ENCODE data around the gene TOB2.
"Not testable (repeated sequence)": the region's sequence is repeated elsewhere in the genome, so short reads cannot be mapped to it uniquely, and the experiment has no call there.

TOB2 gene

GRCh38 chr22:41410311-41410751 lies 36.3 kb downstream of the TOB2 start:
- H3K9ac ChIP-seq (ENCODE audit: low read length) = no peak overlapping the region
- no peak overlapping the region for H3K4me3 ChIP-seq (ENCODE audit: low read length)
- H3K4me1 ChIP-seq (ENCODE audit: control insufficient read depth, insufficient read depth, low read length) = peaks cover 30% of the 10 kb centered on the region
- no peaks in the 10 kb centered on the region for H3K36me3 ChIP-seq (ENCODE audit: control insufficient read depth, insufficient read depth, low read length)
- H3K9me3 ChIP-seq (ENCODE audit: control insufficient read depth, low read length) = no peaks in the 10 kb centered on the region
- H3K27me3 ChIP-seq (ENCODE audit: control insufficient read depth, insufficient read depth, low read length) = no peaks in the 10 kb centered on the region

DNA sequence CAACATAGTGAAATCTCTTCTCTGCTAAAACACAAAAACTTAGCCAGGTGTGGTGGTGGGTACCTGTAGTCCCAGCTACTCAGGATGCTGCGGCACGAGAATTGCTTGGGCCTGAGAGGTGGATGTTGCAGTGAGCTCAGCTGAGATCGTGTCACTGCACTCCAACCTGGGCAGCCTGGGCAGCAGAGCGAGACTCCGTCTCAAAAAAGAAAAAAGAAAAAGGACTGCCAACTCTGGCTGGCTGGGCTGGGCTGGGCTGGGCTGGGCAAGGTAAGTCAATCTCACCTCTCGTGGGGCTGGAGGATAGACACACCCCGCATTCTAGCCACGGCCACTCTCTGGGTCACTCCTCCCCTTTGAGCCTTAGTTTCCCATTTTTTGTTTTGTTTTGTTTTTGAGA lies 37.9 kb downstream of the TOB2 start:
- Histone ChIP-seq H3K4me1 (ENCODE audit: control insufficient read depth, insufficient read depth, low read length) (peaks cover 22% of the 10 kb centered on the region), H3K9ac (ENCODE audit: low read length) (no peak overlapping the region), H3K36me3 (ENCODE audit: control insufficient read depth, insufficient read depth, low read length) (no peaks in the 10 kb centered on the region)

DNA sequence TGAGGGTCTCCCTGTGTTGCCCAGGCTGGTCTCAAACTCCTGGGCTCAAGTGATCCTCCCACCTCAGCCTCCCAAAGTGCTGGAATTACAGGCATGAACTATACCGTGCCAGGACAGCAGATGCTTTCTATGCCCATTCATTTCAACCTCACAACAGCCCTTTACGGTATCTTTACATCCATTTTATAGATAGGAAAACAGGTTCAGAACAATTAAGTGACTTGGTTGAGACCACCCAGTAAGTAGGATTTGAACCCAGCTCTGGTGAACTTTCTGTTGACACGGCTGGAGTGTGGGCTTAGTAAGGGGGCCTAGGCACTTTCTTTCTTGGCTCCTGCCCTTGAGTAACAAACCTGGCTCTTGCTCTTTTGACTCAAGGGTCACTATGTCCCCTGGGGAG lies 39.2 kb downstream of the TOB2 start:
- H3K4me3 ChIP-seq (ENCODE audit: low read length) = no peak overlapping the region
- no peak overlapping the region for H3K9ac ChIP-seq (ENCODE audit: low read length)
- H3K27me3 ChIP-seq (ENCODE audit: control insufficient read depth, insufficient read depth, low read length) = no peaks in the 10 kb centered on the region
- no peaks in the 10 kb centered on the region for H3K9me3 ChIP-seq (ENCODE audit: control insufficient read depth, low read length)
- H3K4me1 ChIP-seq (ENCODE audit: control insufficient read depth, insufficient read depth, low read length) = peaks cover 20% of the 10 kb centered on the region
- H3K36me3 ChIP-seq (ENCODE audit: control insufficient read depth, insufficient read depth, low read length) = no peaks in the 10 kb centered on the region

More for the DNA sequence above, 37.9 kb downstream of the TOB2 start:
- H3K27me3 ChIP-seq (ENCODE audit: control insufficient read depth, insufficient read depth, low read length) = no peaks in the 10 kb centered on the region
- no peak overlapping the region for H3K4me3 ChIP-seq (ENCODE audit: low read length)
- H3K9me3 ChIP-seq (ENCODE audit: control insufficient read depth, low read length) = no peaks in the 10 kb centered on the region

DNA sequence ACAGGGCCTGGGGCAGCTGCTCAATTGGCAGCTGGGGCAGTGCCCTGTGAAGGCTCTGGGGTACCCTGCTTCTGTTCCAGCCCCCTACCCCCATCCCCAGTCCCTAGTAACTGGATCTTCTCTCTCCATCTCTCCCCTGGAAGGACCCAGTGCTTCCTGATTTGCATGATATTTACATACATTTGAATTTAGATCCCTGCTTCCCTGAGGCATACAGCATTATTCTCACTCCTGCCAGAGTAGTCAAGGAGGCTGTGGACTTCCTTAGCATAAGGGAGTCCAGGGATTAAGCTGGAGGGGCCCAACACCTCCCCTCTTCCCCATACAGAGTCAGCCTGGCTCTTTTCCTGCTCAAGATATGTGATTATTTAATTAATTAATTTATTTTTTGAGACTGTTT lies 40.2 kb downstream of the TOB2 start:
- H3K36me3 ChIP-seq (ENCODE audit: control insufficient read depth, insufficient read depth, low read length) = no peaks in the 10 kb centered on the region
- no peaks in the 10 kb centered on the region for H3K9me3 ChIP-seq (ENCODE audit: control insufficient read depth, low read length)
- H3K27me3 ChIP-seq (ENCODE audit: control insufficient read depth, insufficient read depth, low read length) = no peaks in the 10 kb centered on the region
- H3K9ac ChIP-seq (ENCODE audit: low read length) = no peak overlapping the region
- H3K4me1 ChIP-seq (ENCODE audit: control insufficient read depth, insufficient read depth, low read length) = peaks cover 25% of the 10 kb centered on the region
- H3K4me3 ChIP-seq (ENCODE audit: low read length) = no peak overlapping the region

DNA sequence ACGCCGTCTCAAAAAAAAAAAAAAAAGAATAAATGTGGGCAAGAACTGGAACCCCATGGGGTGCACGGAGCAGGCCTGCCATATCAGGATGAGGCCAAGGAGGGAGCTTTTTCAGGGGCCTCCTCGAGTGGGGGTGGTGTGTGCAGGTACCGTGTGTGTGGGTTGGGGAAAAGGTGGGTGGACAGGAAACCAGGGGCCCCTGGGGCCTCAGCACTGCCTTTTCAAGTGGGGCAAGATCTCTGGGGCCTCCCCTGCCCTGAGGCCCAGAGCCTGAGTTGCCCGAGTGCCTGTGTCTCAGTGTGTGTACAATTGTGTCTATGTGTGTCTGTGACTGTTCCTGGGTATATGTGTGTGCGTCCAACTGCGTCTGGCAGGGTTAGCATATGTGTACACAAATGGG lies 41.0 kb downstream of the TOB2 start:
- Histone ChIP-seq H3K4me1 (ENCODE audit: control insufficient read depth, insufficient read depth, low read length) (peaks cover 19% of the 10 kb centered on the region), H3K9me3 (ENCODE audit: control insufficient read depth, low read length) (no peaks in the 10 kb centered on the region), H3K9ac (ENCODE audit: low read length) (no peak overlapping the region), H3K4me3 (ENCODE audit: low read length) (no peak overlapping the region), H3K27me3 (ENCODE audit: control insufficient read depth, insufficient read depth, low read length) (no peaks in the 10 kb centered on the region), H3K36me3 (ENCODE audit: control insufficient read depth, insufficient read depth, low read length) (no peaks in the 10 kb centered on the region)

- Histone ChIP-seq H3K9me3 (ENCODE audit: control insufficient read depth, low read length) (no peaks in the 10 kb centered on the region), H3K36me3 (ENCODE audit: control insufficient read depth, insufficient read depth, low read length) (no peaks in the 10 kb centered on the region), H3K4me1 (ENCODE audit: control insufficient read depth, insufficient read depth, low read length) (peaks cover 19% of the 10 kb centered on the region), H3K4me3 (ENCODE audit: low read length) (no peak overlapping the region), H3K27me3 (ENCODE audit: control insufficient read depth, insufficient read depth, low read length) (no peaks in the 10 kb centered on the region), H3K9ac (ENCODE audit: low read length) (no peak overlapping the region)
Measured at GRCh38 chr22:41403532-41404318, 42.9 kb downstream of the TOB2 start.

GRCh38 chr22:41402851-41403250 lies 43.8 kb downstream of the TOB2 start:
- not testable (repeated sequence) for H3K9ac ChIP-seq (ENCODE audit: low read length); H3K27me3 ChIP-seq (ENCODE audit: control insufficient read depth, insufficient read depth, low read length); H3K9me3 ChIP-seq (ENCODE audit: control insufficient read depth, low read length); H3K4me3 ChIP-seq (ENCODE audit: low read length); H3K36me3 ChIP-seq (ENCODE audit: control insufficient read depth, insufficient read depth, low read length)
- H3K4me1 ChIP-seq (ENCODE audit: control insufficient read depth, insufficient read depth, low read length) = peaks cover 20% of the 10 kb centered on the region

DNA sequence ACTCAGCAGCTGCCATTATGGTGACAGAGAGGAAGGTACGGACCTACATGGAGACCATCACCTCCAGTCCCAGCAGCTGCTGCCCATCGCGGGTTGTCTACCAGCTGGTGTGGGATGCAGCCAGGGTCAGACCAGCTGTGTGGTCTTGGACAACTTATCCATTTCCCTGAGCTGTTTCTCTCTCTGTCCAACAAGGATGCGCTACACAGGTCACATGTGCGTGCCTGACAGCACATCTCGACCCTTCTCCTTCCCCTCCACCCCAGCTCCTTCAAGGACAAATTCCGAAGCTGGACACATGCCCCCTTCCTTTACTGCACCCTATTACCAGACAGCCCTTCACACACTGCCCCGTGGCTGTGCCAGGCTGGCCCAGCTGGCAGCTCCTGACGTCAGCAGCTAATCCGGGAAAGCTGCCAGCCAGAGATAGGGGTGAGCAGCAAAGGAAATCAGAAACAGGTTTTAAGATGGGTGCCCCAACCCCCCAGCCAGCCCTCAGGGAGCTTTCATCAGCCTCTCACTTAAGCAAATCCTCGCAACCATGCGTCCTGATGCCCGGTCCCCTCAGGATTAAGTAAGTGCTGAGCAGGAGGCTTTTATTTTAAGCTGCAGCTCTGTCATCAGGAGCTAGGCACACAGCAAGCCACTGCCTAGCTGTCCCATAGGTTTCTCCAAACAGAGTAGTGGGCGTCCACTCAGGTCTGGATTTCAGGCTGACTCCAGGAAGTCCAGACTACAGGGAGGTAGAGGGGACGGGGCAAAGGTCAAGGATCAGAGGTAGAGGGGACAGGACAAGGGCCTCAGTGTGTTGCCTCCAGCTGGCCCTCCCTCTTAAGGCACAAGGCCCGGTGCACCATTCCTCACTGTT lies 44.6 kb downstream of the TOB2 start:
- H3K9ac ChIP-seq (ENCODE audit: low read length) = peak overlapping the region; percentile 12
- H3K36me3 ChIP-seq (ENCODE audit: control insufficient read depth, insufficient read depth, low read length) = peaks cover 5% of the 10 kb centered on the region
- H3K4me3 ChIP-seq (ENCODE audit: low read length) = no peak overlapping the region
- no peaks in the 10 kb centered on the region for H3K27me3 ChIP-seq (ENCODE audit: control insufficient read depth, insufficient read depth, low read length)
- no peaks in the 10 kb centered on the region for H3K9me3 ChIP-seq (ENCODE audit: control insufficient read depth, low read length)
- H3K4me1 ChIP-seq (ENCODE audit: control insufficient read depth, insufficient read depth, low read length) = peaks cover 28% of the 10 kb centered on the region

DNA sequence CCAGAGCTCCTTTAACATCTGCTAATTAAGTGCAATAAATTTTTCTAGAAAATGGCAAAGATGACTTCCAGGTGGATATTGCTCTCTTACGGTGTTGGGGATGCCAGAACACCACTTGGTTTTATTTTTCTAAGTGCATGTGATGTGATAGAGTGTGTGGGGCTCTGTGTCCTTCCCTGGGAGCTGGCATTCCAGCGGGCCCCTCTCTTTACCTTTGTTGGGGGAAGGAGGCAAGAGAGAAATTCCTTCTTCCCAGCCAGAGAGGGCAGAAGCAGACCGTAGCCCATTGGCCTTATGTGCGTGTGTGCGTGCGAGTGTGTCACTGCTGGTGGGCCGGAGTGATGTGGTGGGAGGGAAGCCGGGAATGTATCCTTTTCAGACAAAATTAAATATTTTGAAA lies 47.7 kb downstream of the TOB2 start:
- H3K27me3 ChIP-seq (ENCODE audit: control insufficient read depth, insufficient read depth, low read length) = no peaks in the 10 kb centered on the region
- no peak overlapping the region for H3K4me3 ChIP-seq (ENCODE audit: low read length)
- no peak overlapping the region for H3K9ac ChIP-seq (ENCODE audit: low read length)
- H3K4me1 ChIP-seq (ENCODE audit: control insufficient read depth, insufficient read depth, low read length) = peaks cover 28% of the 10 kb centered on the region
- H3K36me3 ChIP-seq (ENCODE audit: control insufficient read depth, insufficient read depth, low read length) = peaks cover 18% of the 10 kb centered on the region
- no peaks in the 10 kb centered on the region for H3K9me3 ChIP-seq (ENCODE audit: control insufficient read depth, low read length)

DNA sequence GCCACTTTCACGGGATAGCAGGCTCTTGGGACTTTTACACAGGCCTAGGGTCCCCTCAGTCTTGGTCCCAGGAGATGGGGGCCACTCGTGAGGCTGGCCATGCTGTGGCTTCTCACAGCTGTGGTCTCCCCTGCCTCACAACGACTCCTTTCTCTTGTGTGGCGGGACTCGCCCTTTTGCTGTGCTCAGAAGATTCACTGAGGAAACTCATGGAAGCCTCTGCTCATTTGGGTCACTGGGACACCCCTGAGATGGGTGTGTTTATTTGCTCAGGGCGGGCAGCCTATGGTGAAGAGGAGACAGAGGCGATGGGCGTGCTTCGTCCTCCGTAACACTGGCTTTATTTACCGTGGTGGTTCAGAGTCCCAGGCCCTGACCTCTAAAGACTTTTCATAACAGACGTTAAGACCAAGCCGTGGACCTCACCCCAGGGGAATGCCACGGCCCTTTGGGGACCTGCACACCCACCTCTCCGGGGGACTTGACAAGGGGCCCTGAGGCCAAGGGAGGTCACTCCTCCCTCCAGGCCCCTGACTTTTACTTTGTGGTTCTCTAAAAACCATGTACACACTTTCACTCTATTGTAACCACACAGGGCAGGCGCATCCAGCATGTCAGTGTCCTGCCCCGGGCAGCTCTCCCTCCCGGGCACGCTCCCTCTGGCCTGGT lies 49.3 kb downstream of the TOB2 start:
- Histone ChIP-seq H3K4me3 (ENCODE audit: low read length) (no peak overlapping the region), H3K36me3 (ENCODE audit: control insufficient read depth, insufficient read depth, low read length) (peaks cover 18% of the 10 kb centered on the region), H3K9ac (ENCODE audit: low read length) (peak overlapping the region; percentile 2)

DNA sequence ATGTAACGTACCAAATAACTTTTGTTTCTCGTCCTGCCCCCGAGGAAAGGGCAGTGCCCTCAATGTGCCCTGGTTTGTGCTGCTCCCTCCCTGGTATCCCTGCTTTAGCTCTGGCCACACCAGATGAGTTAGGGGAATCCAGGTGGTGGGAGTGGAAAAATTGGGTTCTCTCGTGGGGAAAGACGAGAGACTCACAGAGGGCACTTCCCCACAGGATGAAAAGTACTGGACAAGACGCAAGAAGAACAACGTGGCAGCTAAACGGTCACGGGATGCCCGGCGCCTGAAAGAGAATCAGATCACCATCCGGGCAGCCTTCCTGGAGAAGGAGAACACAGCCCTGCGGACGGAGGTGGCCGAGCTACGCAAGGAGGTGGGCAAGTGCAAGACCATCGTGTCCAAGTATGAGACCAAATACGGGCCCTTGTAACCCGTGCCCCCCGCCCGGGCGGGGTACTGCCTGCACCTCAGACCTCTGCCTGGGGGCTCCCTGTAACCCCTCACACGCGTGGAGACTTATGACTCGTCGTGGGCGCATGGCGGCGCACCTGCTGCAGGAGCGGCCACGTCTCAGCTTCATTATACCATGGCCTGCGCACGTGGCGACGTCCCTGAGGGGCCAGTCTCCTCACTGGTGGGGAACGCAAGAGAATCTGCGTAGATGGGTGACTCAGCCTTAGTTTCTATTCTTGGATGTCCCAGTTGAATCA lies 50.9 kb downstream of the TOB2 start:
- H3K27me3 ChIP-seq (ENCODE audit: control insufficient read depth, insufficient read depth, low read length) = no peaks in the 10 kb centered on the region
- no peaks in the 10 kb centered on the region for H3K9me3 ChIP-seq (ENCODE audit: control insufficient read depth, low read length)
- no peak overlapping the region for H3K9ac ChIP-seq (ENCODE audit: low read length)
- H3K36me3 ChIP-seq (ENCODE audit: control insufficient read depth, insufficient read depth, low read length) = peaks cover 18% of the 10 kb centered on the region
- H3K4me3 ChIP-seq (ENCODE audit: low read length) = no peak overlapping the region
- H3K4me1 ChIP-seq (ENCODE audit: control insufficient read depth, insufficient read depth, low read length) = peaks cover 12% of the 10 kb centered on the region

More for the DNA sequence above, 49.3 kb downstream of the TOB2 start:
- no peaks in the 10 kb centered on the region for H3K27me3 ChIP-seq (ENCODE audit: control insufficient read depth, insufficient read depth, low read length)
- no peaks in the 10 kb centered on the region for H3K9me3 ChIP-seq (ENCODE audit: control insufficient read depth, low read length)
- peaks cover 19% of the 10 kb centered on the region for H3K4me1 ChIP-seq (ENCODE audit: control insufficient read depth, insufficient read depth, low read length)

Measured in mucosa of stomach (tissue), 1 donor.